HG02885 (cell line): ENCODE measurements around the gene KCTD11.
"Not testable (repeated sequence)": the region's sequence is repeated elsewhere in the genome, so short reads cannot be mapped to it uniquely, and the experiment has no call there.

ENCODE experiments used
- ATAC-seq: cut with Tn5 transposase; IDR thresholded peaks from one replicate; pipeline ENCODE4 v1.9.1; 2021; ENCODE audit warnings: mild to moderate bottlenecking; ENCODE audit not compliant: unreplicated experiment, poor library complexity

KCTD11 gene

GRCh38 chr17:7321466-7321865, 30.5 kb upstream of the KCTD11 start:
- no peak for ATAC-seq

GRCh38 chr17:7322520-7323194, 29.3 kb upstream of the KCTD11 start:
- no peak for ATAC-seq

- no peak for ATAC-seq
Measured at GRCh38 chr17:7323731-7324437, 28.1 kb upstream of the KCTD11 start.

GRCh38 chr17:7324438-7324779, 27.6 kb upstream of the KCTD11 start:
- ATAC-seq = no peak

GRCh38 chr17:7325031-7325528, 26.9 kb upstream of the KCTD11 start:
- no peak for ATAC-seq

- ATAC-seq = no peak
Measured at GRCh38 chr17:7326186-7326585, 25.8 kb upstream of the KCTD11 start.

- no peak for ATAC-seq
Measured at GRCh38 chr17:7327056-7327455, 24.9 kb upstream of the KCTD11 start.

- ATAC-seq = no peak
Measured at GRCh38 chr17:7327501-7327900, 24.5 kb upstream of the KCTD11 start.

- ATAC-seq = no peak
Measured at GRCh38 chr17:7328009-7328408, 24.0 kb upstream of the KCTD11 start.

GRCh38 chr17:7328840-7329373, 23.1 kb upstream of the KCTD11 start, which contains the start of gene NEURL4:
Gene NEURL4 (minus strand): TSS chr17:7329335. CDS start chr17:7329312, 23 bp downstream.
- ATAC-seq = no peak

GRCh38 chr17:7329374-7329996, 22.5 kb upstream of the KCTD11 start:
- peak; percentile 69 for ATAC-seq

- peak; percentile 40 for ATAC-seq
Measured at GRCh38 chr17:7329997-7330637, 21.8 kb upstream of the KCTD11 start.

GRCh38 chr17:7330638-7331015, 21.3 kb upstream of the KCTD11 start:
- no peak for ATAC-seq

GRCh38 chr17:7332111-7332510, 19.9 kb upstream of the KCTD11 start:
- no peak for ATAC-seq

GRCh38 chr17:7332600-7333069, 19.3 kb upstream of the KCTD11 start:
- not testable (repeated sequence) for ATAC-seq

GRCh38 chr17:7334938-7335538, 16.9 kb upstream of the KCTD11 start:
- ATAC-seq = no peak

GRCh38 chr17:7335765-7336164, 16.2 kb upstream of the KCTD11 start:
- not testable (repeated sequence) for ATAC-seq

- ATAC-seq = peak; percentile 75
Measured at GRCh38 chr17:7336240-7337175, 15.5 kb upstream of the KCTD11 start, which contains the start of gene ACAP1. Gene ACAP1 (plus strand): TSS chr17:7336529. CDS start chr17:7336735, 206 bp downstream.

GRCh38 chr17:7337600-7337999, 14.4 kb upstream of the KCTD11 start:
- not testable (repeated sequence) for ATAC-seq
